Left cardiac atrium (tissue), 4 donors: Measurements from ENCODE around the gene LRRC15. TPM values are rescaled to one million over a fixed set of nuclear protein-coding genes. Genes with fewer than 3 reads are reported as not detected.

Source experiments
- ATAC-seq, 2 donors: fragments of 200-7000 bp; cut with Tn5 transposase; one replicate each; pipeline ENCODE4 v1.9.1; 2020; ENCODE audit warnings: mild to moderate bottlenecking in 2 of 2, moderate library complexity in 2 of 2
- DNase-seq: peaks from one replicate; pipeline ENCODE4 v3.0.0-alpha.2; 2020
- intact Hi-C, 2 donors: fragments of 100-400 bp; cut with DNase I; formaldehyde crosslinking; loops; one replicate each; pipeline versions ENCODE4 v1.14.1 to v1.15.1; 2022 to 2023
- total RNA-seq, 2 donors: library from RNA; stranded (reverse); fragmentation: NEBNext Ultra II Directional; extraction: Animal tissue kit (Norgen Biotek cat#: 25700); gene quantifications; one replicate each; pipeline ENCODE4 v1.2.1, GENCODE V29; 2021
- donor health status: DM: no; HTN: yes; CAD: no.
- donor health status: DM: no; HTN: yes; CAD: no; lungs with severe emphysema.
- donor health status: DM: yes; HTN: yes; CAD: no.
- donor health status: Dilated cardiomyopathy.

The LRRC15 gene
- total RNA-seq, 2 donors from 2014 or later: 0.18 to 0.74 TPM

DNA sequence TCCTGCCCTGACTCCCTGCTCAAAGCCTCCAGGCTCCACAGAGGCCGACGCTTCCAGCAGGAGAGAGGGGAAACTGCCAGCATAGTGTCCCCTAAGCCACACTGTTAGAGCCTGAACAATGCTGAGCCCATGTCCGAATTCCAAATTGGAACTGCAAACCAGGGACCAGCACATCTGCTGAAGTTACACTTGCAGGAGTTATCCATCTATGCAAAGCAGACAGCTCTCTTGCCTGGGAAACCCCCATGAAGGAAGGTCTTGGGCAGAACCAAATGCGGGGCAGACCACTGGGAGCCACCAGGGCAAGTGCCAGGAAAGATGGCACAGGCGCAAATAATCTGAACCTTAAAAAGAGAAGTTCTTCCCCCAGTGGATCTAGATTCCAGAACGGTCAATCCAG is 625 bp downstream of the LRRC15 start:
- DNase-seq (no peak), ATAC-seq (no peak)
- intact Hi-C loops: no loop called here

DNA sequence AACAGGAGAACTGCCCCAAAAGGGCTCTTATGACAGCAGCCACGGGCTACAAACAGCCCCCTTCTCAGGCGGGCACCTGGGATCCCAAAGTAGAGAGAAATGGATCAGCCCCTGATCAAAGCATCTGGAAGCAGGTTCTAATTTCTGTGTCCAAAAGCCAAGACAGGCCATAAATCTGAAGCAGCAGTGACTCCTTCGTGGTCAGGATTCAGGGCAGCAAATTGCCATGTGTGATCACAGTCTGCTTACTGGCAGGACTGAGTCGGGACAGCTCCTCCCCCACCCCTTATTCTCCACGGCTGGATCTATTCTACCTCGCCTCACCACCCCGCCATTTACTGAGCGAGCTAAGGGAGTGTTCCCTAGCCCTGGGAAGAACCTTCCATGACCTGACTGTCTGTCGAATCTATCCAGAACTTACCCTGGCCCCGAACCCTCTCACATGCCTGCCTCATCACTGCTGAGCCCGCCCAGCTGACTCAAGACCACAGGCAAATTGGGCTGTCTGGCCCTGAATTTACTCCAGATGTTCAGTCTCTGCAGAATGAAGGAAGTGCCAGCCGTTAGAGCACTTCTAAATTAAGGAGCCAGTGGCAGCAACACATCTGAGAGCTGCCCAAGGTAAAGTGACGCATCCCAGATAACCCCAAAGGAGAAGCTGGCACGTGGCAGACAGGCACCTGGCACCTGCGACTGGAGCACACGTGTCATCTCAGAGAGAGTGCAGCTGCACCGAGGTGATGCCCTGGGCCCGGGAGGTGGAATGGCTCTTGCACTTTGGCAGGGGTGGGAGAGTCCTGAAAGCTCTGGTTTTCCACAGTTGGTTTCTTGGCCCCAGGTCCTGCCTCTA is 1.3 kb downstream of the LRRC15 start:
- no peak for DNase-seq
- ATAC-seq: peak; percentile 31 to 59
- intact Hi-C loops: no loop called here

DNA sequence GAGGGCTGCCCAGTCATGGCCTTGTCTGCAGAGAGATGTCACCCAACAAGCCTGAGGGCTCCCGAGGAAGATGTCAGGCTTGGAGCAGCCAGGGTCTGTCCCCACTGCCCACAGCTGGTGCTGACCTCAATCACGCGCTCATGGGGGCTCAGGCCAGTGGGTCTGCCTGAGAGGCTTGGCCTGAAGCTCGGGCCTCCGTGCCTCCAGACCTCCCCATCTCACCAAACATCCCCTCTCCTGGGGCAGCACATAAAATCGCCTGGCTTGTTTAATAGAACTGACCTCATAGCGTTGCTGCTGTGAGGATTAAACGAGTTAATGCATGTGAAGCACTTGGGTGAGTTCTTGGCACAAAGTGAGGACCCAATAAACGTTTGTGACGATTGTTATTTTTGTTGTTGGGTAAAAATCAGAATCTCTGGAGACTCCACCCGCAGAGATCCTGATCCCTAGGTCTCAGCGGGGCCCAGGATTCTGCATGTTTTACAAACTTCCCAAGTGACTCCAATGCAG is 3.5 kb downstream of the LRRC15 start:
- intact Hi-C loops: no loop called here

GRCh38 chr3:194365526-194365925 is 4.0 kb downstream of the LRRC15 start:
- no peak for ATAC-seq
- intact Hi-C loops: no loop called here
- DNase-seq: no peak

More for the DNA sequence above, 3.5 kb downstream of the LRRC15 start:
- ATAC-seq (no peak), DNase-seq (no peak)

GRCh38 chr3:194364652-194365434 is 4.7 kb downstream of the LRRC15 start:
- DNase-seq (peak; percentile 43), ATAC-seq (peak; percentile 5 to 48)
- intact Hi-C loops: no loop called here

GRCh38 chr3:194364314-194364651 is 5.3 kb downstream of the LRRC15 start:
- DNase-seq: no peak
- intact Hi-C loops: no loop called here
- no peak for ATAC-seq

DNA sequence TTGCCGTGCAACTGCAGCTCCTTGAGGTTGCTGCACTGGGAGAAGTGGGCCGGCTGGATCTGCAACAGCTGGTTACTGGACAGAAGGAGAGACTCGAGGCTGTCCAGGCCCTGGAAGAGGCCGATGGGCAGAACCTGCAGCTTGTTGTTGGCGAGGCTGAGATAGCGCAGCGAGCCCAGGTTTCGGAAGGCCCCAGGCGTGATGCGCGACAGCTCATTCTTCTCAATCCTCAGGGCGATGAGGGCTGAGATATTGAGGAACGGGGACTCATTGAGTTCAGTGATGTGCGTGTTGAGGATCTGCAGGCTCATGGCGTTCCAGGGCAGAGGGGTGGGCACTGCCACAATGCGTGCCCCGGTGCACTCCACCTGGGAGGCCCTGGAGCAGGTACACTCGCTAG is 9.0 kb downstream of the LRRC15 start:
- ATAC-seq (no peak), DNase-seq (no peak)
- intact Hi-C loops: no loop called here

DNA sequence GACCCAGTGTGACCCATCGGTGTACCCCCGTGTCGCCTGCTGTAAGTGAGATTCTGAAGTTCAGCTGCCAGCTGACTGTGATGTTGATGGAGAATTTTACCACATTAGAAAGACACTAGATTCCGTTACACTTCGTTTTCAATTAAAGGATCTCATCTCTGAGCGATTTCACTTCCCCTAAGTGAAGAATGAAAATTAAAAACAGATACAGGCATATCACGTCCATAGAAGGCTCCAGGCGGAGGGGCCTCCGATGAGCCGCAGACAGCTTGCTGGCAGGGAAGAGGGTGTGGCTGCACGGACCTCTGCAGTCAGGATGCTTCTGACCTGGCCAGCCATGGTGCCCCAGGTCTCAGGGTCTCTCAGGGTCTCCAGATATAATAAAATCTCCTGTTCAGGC is 11.9 kb downstream of the LRRC15 start:
- ATAC-seq (no peak), DNase-seq (no peak)
- intact Hi-C loops: no loop called here

- no peak for ATAC-seq
- intact Hi-C loops: no loop called here
- DNase-seq: no peak
These were observed 14.2 kb downstream of the LRRC15 start for GRCh38 chr3:194355379-194355778.

- intact Hi-C loops: no loop called here
- no peak for DNase-seq
- no peak for ATAC-seq
These were observed 15.2 kb downstream of the LRRC15 start for GRCh38 chr3:194354315-194354714.

DNA sequence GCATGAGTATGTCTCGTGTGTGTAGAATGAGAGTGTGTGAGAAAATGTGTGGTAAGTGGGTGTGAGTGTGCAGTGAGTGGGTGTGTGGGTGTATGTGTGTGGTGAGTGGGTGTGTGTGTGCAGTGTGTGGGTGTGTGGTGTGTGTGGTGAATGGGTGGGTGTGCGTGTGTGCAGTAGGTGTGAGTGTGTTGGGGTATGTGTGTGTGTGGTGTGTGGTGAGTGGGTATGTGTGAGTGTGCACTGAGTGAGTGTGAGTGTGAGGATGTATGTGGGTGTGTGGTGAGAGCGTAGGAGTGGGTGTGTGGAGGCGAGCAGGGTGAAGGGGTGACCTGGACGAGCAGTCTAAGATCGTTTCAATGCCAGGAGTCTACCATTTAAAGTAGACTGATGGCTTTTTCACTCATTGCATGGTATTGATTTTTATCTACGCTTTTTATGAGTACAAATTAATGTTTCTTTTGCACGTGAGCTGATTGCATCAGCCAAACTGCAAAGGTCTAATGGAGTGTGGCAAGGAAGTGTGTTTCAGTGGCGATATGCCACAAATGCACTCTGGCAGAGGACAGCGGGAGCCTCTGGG is 16.8 kb downstream of the LRRC15 start:
- ATAC-seq (no peak), DNase-seq (no peak)
- intact Hi-C loops: no loop called here

- ATAC-seq: no peak
- intact Hi-C loops: no loop called here
- no peak for DNase-seq
These were observed 17.5 kb downstream of the LRRC15 start for GRCh38 chr3:194351952-194352536.

- DNase-seq (no peak), ATAC-seq (no peak)
- intact Hi-C loops: no loop called here
These were observed 18.4 kb downstream of the LRRC15 start, which contains the start of gene CPN2 for GRCh38 chr3:194351080-194351672. TSS of gene CPN2 (minus strand) at chr3:194351328. CDS start at chr3:194342702, 8,626 bp downstream.

GRCh38 chr3:194350726-194351071 is 18.8 kb downstream of the LRRC15 start:
- DNase-seq (no peak), ATAC-seq (no peak)
- intact Hi-C loops: no loop called here

- no peak for DNase-seq
- no peak for ATAC-seq
These were observed 21.2 kb downstream of the LRRC15 start for GRCh38 chr3:194348354-194348753.

DNA sequence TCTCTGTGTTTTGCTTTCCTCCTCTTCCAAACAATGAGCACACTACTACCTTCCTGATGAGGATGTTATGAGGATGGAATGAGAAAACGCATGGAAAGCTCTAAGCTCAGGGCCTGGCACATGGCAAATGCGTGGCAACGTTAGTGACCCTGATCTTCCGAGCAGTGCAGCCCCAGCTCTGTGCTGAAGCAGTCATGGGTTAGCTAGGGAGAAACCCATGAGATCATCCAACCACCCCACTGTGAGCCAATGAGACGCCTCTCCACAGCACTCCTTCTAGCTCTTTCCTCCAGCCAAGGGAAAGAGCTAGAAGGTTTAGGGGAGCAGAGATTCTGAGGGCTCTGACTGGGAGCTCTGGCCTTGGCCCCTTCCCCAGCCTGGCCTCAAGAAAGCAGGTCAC is 22.9 kb downstream of the LRRC15 start:
- intact Hi-C loops: loop anchor here in 1 of 2 donors (10.0 kb wide), 1 partner anchor 672 kb away; no protein-coding TSS in a partner anchor
- ATAC-seq (no peak), DNase-seq (no peak)

More at GRCh38 chr3:194348354-194348753, 21.2 kb downstream of the LRRC15 start:
- intact Hi-C loops: loop anchor here in 1 of 2 donors (10.0 kb wide), 1 partner anchor 674 kb away; no protein-coding TSS in a partner anchor

- DNase-seq (no peak), ATAC-seq (no peak)
- intact Hi-C loops: loop anchor here in 1 of 2 donors (10.0 kb wide), 1 partner anchor 671 kb away; no protein-coding TSS in a partner anchor
These were observed 23.5 kb downstream of the LRRC15 start for GRCh38 chr3:194346035-194346434.

DNA sequence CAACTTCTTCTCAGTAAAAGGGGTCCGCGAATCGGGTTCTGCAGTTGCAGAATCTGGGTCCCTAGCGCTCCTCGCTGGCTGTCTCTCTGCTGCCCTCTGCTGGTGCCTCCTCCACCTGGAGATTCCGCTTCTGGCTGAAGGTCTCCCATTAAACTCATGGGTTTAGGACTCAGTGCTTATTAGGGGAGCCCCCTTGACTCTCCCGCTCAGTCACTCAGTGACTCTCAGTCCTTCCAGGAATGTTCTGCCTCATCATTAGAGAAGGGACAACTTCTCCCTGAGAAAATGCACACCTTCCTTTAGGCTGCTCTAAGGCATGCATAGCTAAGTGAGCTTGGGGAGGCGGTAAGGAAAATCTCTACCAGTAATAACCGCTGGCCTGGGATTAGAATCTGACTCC is 25.5 kb downstream of the LRRC15 start:
- intact Hi-C loops: loop anchor here in 1 of 2 donors (10.0 kb wide), 1 partner anchor 669 kb away; no protein-coding TSS in a partner anchor
- ATAC-seq (peak; percentile 63 to 65), DNase-seq (peak; percentile 77)

DNA sequence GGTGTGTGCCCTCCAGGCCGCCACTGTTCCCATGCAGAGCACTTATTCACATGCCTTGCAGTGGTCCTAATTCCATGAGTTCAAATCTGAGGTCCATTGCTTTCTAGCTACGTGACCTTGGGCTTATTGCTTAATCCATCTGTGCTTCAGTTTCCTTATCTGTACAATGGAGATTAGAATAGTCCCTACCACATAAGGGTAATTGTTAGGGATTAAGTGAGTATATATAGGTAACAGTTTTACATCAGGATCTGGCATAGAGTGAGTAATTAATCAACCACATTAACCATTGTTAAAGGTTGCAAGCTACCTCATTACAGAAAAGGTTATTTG is 26.0 kb downstream of the LRRC15 start:
- ATAC-seq (no peak), DNase-seq (no peak)
- intact Hi-C loops: loop anchor here in 1 of 2 donors (10.0 kb wide), 1 partner anchor 669 kb away; no protein-coding TSS in a partner anchor
